Neural progenitor cell (in vitro differentiated cells): ENCODE results near the gene MUC6. TPM values are rescaled to one million over a fixed set of nuclear protein-coding genes. Genes with fewer than 3 reads are reported as not detected.

ENCODE experiments used
- DNase-seq: peaks from one replicate; pipeline ENCODE4 v3.0.0-alpha.2; 2016; ENCODE audit warnings: low spot score
- H2AFZ ChIP-seq: fragments of 200-600 bp; sonication (generic); replicated peaks from 2 replicates; pipeline ENCODE4 v1.6.1; 2016; ENCODE audit warnings: antibody characterized with exemption
- H3F3A ChIP-seq: fragments of 200-600 bp; sonication (generic); 2 replicates; pipeline ENCODE4 v1.6.1; 2016; ENCODE audit warnings: antibody characterized with exemption, low read depth
- H3K27ac ChIP-seq: fragments of 200-600 bp; sonication (generic); 2 replicates; pipeline ENCODE4 v1.5.1; 2016; ENCODE audit warnings: mild to moderate bottlenecking
- H3K27me3 ChIP-seq: fragments of 200-600 bp; sonication (generic); 2 replicates; pipeline ENCODE4 v1.6.1; 2016; ENCODE audit warnings: mild to moderate bottlenecking, moderate library complexity
- H3K36me3 ChIP-seq: fragments of 200-600 bp; sonication (generic); 2 replicates; pipeline ENCODE4 v1.5.1; 2016
- H3K4me1 ChIP-seq: fragments of 200-600 bp; sonication (generic); 2 replicates; pipeline ENCODE4 v1.6.1; 2016; ENCODE audit warnings: mixed run types
- H3K4me2 ChIP-seq: fragments of 200-600 bp; sonication (generic); 2 replicates; pipeline ENCODE4 v1.6.1; 2016
- H3K4me3 ChIP-seq: fragments of 200-600 bp; sonication (generic); 2 replicates; pipeline ENCODE4 v1.5.1; 2016
- H3K79me2 ChIP-seq: fragments of 200-600 bp; sonication (generic); 2 replicates; pipeline ENCODE4 v1.6.1; 2016; ENCODE audit warnings: low read depth
- H3K9ac ChIP-seq: fragments of 200-600 bp; sonication (generic); 2 replicates; pipeline ENCODE4 v1.6.1; 2016
- H3K9me3 ChIP-seq: fragments of 200-600 bp; sonication (generic); 2 replicates; pipeline ENCODE4 v1.5.1; 2016; ENCODE audit warnings: low read depth
- H4K20me1 ChIP-seq: fragments of 200-600 bp; sonication (generic); 2 replicates; pipeline ENCODE4 v1.6.1; 2016; ENCODE audit warnings: low read depth
- H3K27ac Mint-ChIP-seq: 3 replicates; pipeline ENCODE4 v1.8.0; 2021; ENCODE audit warnings: mixed read lengths
- H3K27me3 Mint-ChIP-seq: 2 replicates; pipeline ENCODE4 v1.8.0; 2022; ENCODE audit warnings: low read depth, mild to moderate bottlenecking, inconsistent platforms, moderate library complexity, mixed read lengths; ENCODE audit not compliant: insufficient read depth
- H3K36me3 Mint-ChIP-seq: 3 replicates; pipeline ENCODE4 v1.8.0; 2021; ENCODE audit warnings: mixed read lengths
- H3K4me1 Mint-ChIP-seq: 3 replicates; pipeline ENCODE4 v1.8.0; 2021; ENCODE audit warnings: mixed read lengths
- H3K4me3 Mint-ChIP-seq: 3 replicates; pipeline ENCODE4 v1.8.0; 2021; ENCODE audit warnings: mild to moderate bottlenecking, moderate library complexity, mixed read lengths
- H3K9me3 Mint-ChIP-seq: 3 replicates; pipeline ENCODE4 v1.8.0; 2020; ENCODE audit warnings: mixed read lengths
- CTCF ChIP-seq: fragments of 200-600 bp; sonication (generic); IDR thresholded peaks from 2 replicates; pipeline ENCODE4 v1.5.1; 2017; ENCODE audit warnings: antibody characterized with exemption, mild to moderate bottlenecking
- EZH2 ChIP-seq: fragments of 200-600 bp; sonication (generic); IDR thresholded peaks from 2 replicates; pipeline ENCODE4 v1.6.1; 2017; ENCODE audit warnings: antibody characterized with exemption, mild to moderate bottlenecking, moderate library complexity
- EZH2phosphoT487 ChIP-seq: fragments of 200-600 bp; sonication (generic); IDR thresholded peaks from 2 replicates; pipeline ENCODE4 v1.6.1; 2017; ENCODE audit warnings: antibody characterized with exemption
- total RNA-seq: library from RNA; depleted of rRNA; stranded (reverse); fragments of >200 nt; gene quantifications from 2 replicates; pipeline ENCODE4 v1.2.3, GENCODE V29; 2015; ENCODE audit warnings: low replicate concordance

Gene MUC6
- total RNA-seq, 1 donor from 2014 or later, result not detected

- Histone ChIP-seq H3F3A (no peaks in the 10 kb centered on the region), H2AFZ (no peak overlapping the region), H3K36me3 (no peaks in the 10 kb centered on the region), H3K27ac (no peak overlapping the region), H4K20me1 (peaks cover 4% of the 10 kb centered on the region), H3K9ac (no peak overlapping the region), H3K79me2 (peaks cover 6% of the 10 kb centered on the region), H3K27me3 (no peaks in the 10 kb centered on the region), H3K4me2 (no peak overlapping the region), H3K9me3 (no peaks in the 10 kb centered on the region), H3K4me3 (no peak overlapping the region), H3K4me1 (no peaks in the 10 kb centered on the region)
- Mint-ChIP-seq H3K27ac (no peak overlapping the region), H3K9me3 (peaks cover 5% of the 10 kb centered on the region), H3K4me1 (no peaks in the 10 kb centered on the region), H3K36me3 (peaks cover 34% of the 10 kb centered on the region), H3K27me3 (peaks cover 4% of the 10 kb centered on the region), H3K4me3 (no peak overlapping the region)
- no peak for DNase-seq
- TF ChIP-seq EZH2 (no peak), EZH2phosphoT487 (no peak), CTCF (no peak)
Measured at GRCh38 chr11:963852-964251, 72.7 kb downstream of the MUC6 start.

Other genes starting within 250 kb of the MUC6 start
- 0.94 and 1.9 TPM in 2 replicates for gene CEND1, start 246.6 kb downstream of the MUC6 start, total RNA-seq
- 11.0 and 38.4 TPM in 2 replicates for gene SLC25A22, start 238.4 kb downstream of the MUC6 start, total RNA-seq
- 4.8 and 34.6 TPM in 2 replicates for gene PIDD1, start 231.5 kb downstream of the MUC6 start, total RNA-seq
- gene RPLP2, start 226.8 kb downstream of the MUC6 start, total RNA-seq, result 418 and 629 TPM in 2 replicates
- gene PNPLA2, start 217.8 kb downstream of the MUC6 start, total RNA-seq, result 2.6 and 20.9 TPM in 2 replicates
- 3.9 and 11.6 TPM in 2 replicates for gene CRACR2B, start 208.8 kb downstream of the MUC6 start, total RNA-seq
- 37.4 and 82.2 TPM in 2 replicates for gene CD151, start 203.8 kb downstream of the MUC6 start, total RNA-seq
- 12.9 and 27.5 TPM in 2 replicates for gene POLR2L, start 194.2 kb downstream of the MUC6 start, total RNA-seq
- gene TSPAN4, start 193.9 kb downstream of the MUC6 start, total RNA-seq, result 19.6 and 58.2 TPM in 2 replicates
- 56.6 and 62.9 TPM in 2 replicates for gene CHID1, start 125.9 kb downstream of the MUC6 start, total RNA-seq
- gene AP2A2, start 110.8 kb downstream of the MUC6 start, total RNA-seq, result 50.4 and 67.5 TPM in 2 replicates
- not detected in 2 replicates for gene MUC2, start 38.2 kb upstream of the MUC6 start, total RNA-seq
- gene MUC5AC, start 121.2 kb upstream of the MUC6 start, total RNA-seq, result not detected in 2 replicates
- gene MUC5B, start 186.3 kb upstream of the MUC6 start, total RNA-seq, result 0.03 TPM in 1 of 2 replicates, not detected in the other